ENCODE results near the gene VPS26C. TPM values are rescaled to one million over a fixed set of nuclear protein-coding genes. Genes with fewer than 3 reads are reported as not detected.

The VPS26C gene
- polyA plus RNA-seq, 1 of the 3 experiments (the other 2 are of a cell fraction): 34.8 TPM

- Histone ChIP-seq H3K79me2 (ENCODE audit: insufficient read depth) (no peaks in the 10 kb centered on the region), H3K4me2 (no peak overlapping the region), H3K27ac (ENCODE audit: low read depth in 2 of 2, low read length in 1 of 2) (no peak overlapping the region), H3K9me3 (no peaks in the 10 kb centered on the region), H2AFZ (ENCODE audit: low read depth) (no peak overlapping the region), H4K20me1 (ENCODE audit: insufficient read depth) (no peaks in the 10 kb centered on the region), H3K27me3 (ENCODE audit: insufficient read depth) (no peaks in the 10 kb centered on the region), H3K9me2 (no peaks in the 10 kb centered on the region), H3F3A (replicated peaks; ENCODE audit: insufficient read depth) (no peaks in the 10 kb centered on the region), H3K4me3 (ENCODE audit: low read depth in 2 of 2, low read length in 1 of 2) (no peak overlapping the region), H3K9ac (no peak overlapping the region), H3K36me3 (replicated peaks in 1 of 2; ENCODE audit: control insufficient read depth in 1 of 2, insufficient read depth in 2 of 2, low read length in 1 of 2) (peaks cover 39 to 44% of the 10 kb centered on the region in 2 experiments), H3K4me1 (ENCODE audit: control insufficient read depth in 1 of 2, insufficient read depth in 2 of 2, low read depth in 1 of 2, low read length in 1 of 2) (peaks cover 0 to 20% of the 10 kb centered on the region in 2 experiments; a peak in 1 of 4 replicates)
- WGBS (ENCODE audit: low lambda C conversion rate): 98% methylated on average over 7 of the region's 7 CpGs
- CTCF ChIA-PET: interaction anchor here (0.8 to 1.8 kb wide), 2 partner anchors 38 to 195 kb away, joined by 3 to 6 read pairs; no protein-coding TSS in a partner anchor
- no peak for TF ChIP-seq MEF2A (IDR thresholded peaks at IDR 0.05; ENCODE audit: borderline replicate concordance, low read depth)
- TF ChIP-seq USF1 (IDR thresholded peaks at IDR 0.05; ENCODE audit: borderline replicate concordance, low read depth): no peak
- no peak for TF ChIP-seq CHD2 (IDR thresholded peaks at IDR 0.05; ENCODE audit: low read length, partially characterized antibody)
- TF ChIP-seq MAX (IDR thresholded peaks at IDR 0.05; ENCODE audit: low read depth): no peak
- TF ChIP-seq REST (IDR thresholded peaks at IDR 0.05; ENCODE audit: low read depth, low read length): no peak
- no peak for TF ChIP-seq RCOR1 (IDR thresholded peaks at IDR 0.05; ENCODE audit: low read length)
- no peak for TF ChIP-seq MXI1 (IDR thresholded peaks at IDR 0.05; ENCODE audit: low read depth, low read length)
- no peak for TF ChIP-seq ELF1 (IDR thresholded peaks at IDR 0.05)
- TF ChIP-seq ZBTB33 (IDR thresholded peaks at IDR 0.05; ENCODE audit: borderline replicate concordance, low read depth): no peak
- no peak for TF ChIP-seq SIN3A (IDR thresholded peaks at IDR 0.05; ENCODE audit: borderline replicate concordance, low read depth, low read length)
- TF ChIP-seq RAD21 (IDR thresholded peaks at IDR 0.05; ENCODE audit: low read length): no peak
- TF ChIP-seq EZH2phosphoT487 (IDR thresholded peaks at IDR 0.05; ENCODE audit: borderline replicate concordance, low read depth): no peak
- TF ChIP-seq TCF12 (IDR thresholded peaks at IDR 0.05): no peak
- TF ChIP-seq RFX5 (IDR thresholded peaks at IDR 0.05; ENCODE audit: low read length): no peak
- no peak for TF ChIP-seq GABPA (IDR thresholded peaks at IDR 0.05; ENCODE audit: low read depth)
- TF ChIP-seq POLR2AphosphoS5 (IDR thresholded peaks at IDR 0.05; ENCODE audit: low read depth, low read length): no peak
- no peak for TF ChIP-seq FOSL2 (IDR thresholded peaks at IDR 0.05; ENCODE audit: borderline replicate concordance, low read depth)
- TF ChIP-seq PBX3 (IDR thresholded peaks at IDR 0.05): no peak
- DNase-seq: no peak
- POLR2A ChIA-PET: no interaction called here
These were observed 62.6 kb downstream of the VPS26C start for GRCh38 chr21:37204580-37204979.

Data from SK-N-SH (cell line).